HepG2 (cell line): ENCODE measurements around the gene PTEN. TPM values are rescaled to one million over a fixed set of nuclear protein-coding genes. Genes with fewer than 3 reads are reported as not detected.

Experiments used
- ELF3 ChIP-seq: IDR thresholded peaks from 2 replicates; pipeline ENCODE4 v1.6.1; 2016; ENCODE audit warnings: missing genetic modification reagents, missing compliant biosample characterization
- ESRRA ChIP-seq: sonication (generic); formaldehyde crosslinking; IDR thresholded peaks from 2 replicates; pipeline ENCODE4 v1.5.1; 2020; ENCODE audit warnings: mild to moderate bottlenecking, low read depth, missing genetic modification reagents
- FOSL1 ChIP-seq: sonication (generic); formaldehyde crosslinking; IDR thresholded peaks from 2 replicates; pipeline ENCODE4 v1.9.0; 2021; ENCODE audit warnings: missing genetic modification reagents, borderline replicate concordance
- HDAC1 ChIP-seq: sonication (generic); formaldehyde crosslinking; IDR thresholded peaks from 2 replicates; pipeline ENCODE4 v1.5.1; 2020; ENCODE audit warnings: mild to moderate bottlenecking, missing genetic modification reagents
- HNF1B ChIP-seq: sonication (generic); formaldehyde crosslinking; IDR thresholded peaks from 2 replicates; pipeline ENCODE4 v1.5.1; 2020; ENCODE audit warnings: mild to moderate bottlenecking, moderate library complexity, missing genetic modification reagents
- HNRNPK ChIP-seq: fragments of 200-400 bp; formaldehyde crosslinking; IDR thresholded peaks from 2 replicates; pipeline ENCODE4 v1.6.1; 2018; ENCODE audit warnings: low read length, low read depth, moderate library complexity, mild to moderate bottlenecking; ENCODE audit not compliant: poor library complexity, severe bottlenecking
- KLF16 ChIP-seq, 2 experiments: sonication (generic) in 1 of 2; formaldehyde crosslinking in 1 of 2; IDR thresholded peaks; 2 replicates each; pipeline versions ENCODE4 v1.6.1 to v1.8.0; 2016 to 2023; ENCODE audit warnings: missing genetic modification reagents in 2 of 2, missing compliant biosample characterization in 1 of 2
- MIER3 ChIP-seq: IDR thresholded peaks from 2 replicates; pipeline ENCODE4 v1.6.1; 2016; ENCODE audit warnings: missing compliant biosample characterization, borderline replicate concordance
- NFATC3 ChIP-seq: sonication (generic); formaldehyde crosslinking; IDR thresholded peaks from 2 replicates; pipeline ENCODE4 v1.5.1; 2020; ENCODE audit warnings: mild to moderate bottlenecking, missing genetic modification reagents
- PHF5A ChIP-seq: IDR thresholded peaks from one replicate; pipeline ENCODE4 v1.6.1; 2018; ENCODE audit warnings: low read depth, missing genetic modification reagents; ENCODE audit not compliant: unreplicated experiment
- RERE ChIP-seq: IDR thresholded peaks from 2 replicates; pipeline ENCODE4 v1.6.1; 2016; ENCODE audit warnings: low read depth, missing genetic modification reagents, missing compliant biosample characterization
- SRF ChIP-seq: IDR thresholded peaks from 2 replicates; pipeline ENCODE4 v1.6.1; 2011; ENCODE audit warnings: mild to moderate bottlenecking, low read depth, low read length, moderate library complexity
- ZBTB37 ChIP-seq: sonication (generic); formaldehyde crosslinking; IDR thresholded peaks from 2 replicates; pipeline ENCODE4 v1.4.0; 2020; ENCODE audit warnings: mild to moderate bottlenecking, missing genetic modification reagents
- ZNF24 ChIP-seq: fragments of 450-650 bp; IDR thresholded peaks from 2 replicates; pipeline ENCODE4 v1.6.1; 2017; ENCODE audit warnings: antibody characterized with exemption, mild to moderate bottlenecking
- ZNF256 ChIP-seq: sonication (generic); formaldehyde crosslinking; conservative IDR thresholded peaks from 2 replicates; pipeline ENCODE4 v1.4.0; 2020; ENCODE audit warnings: missing genetic modification reagents
- polyA plus RNA-seq, 8 experiments: library from polyadenylated mRNA; depleted of rRNA in 3 of 8; stranded (reverse) in 7 of 8; unstranded in 1 of 8; fragments of >200 nt; fragmentation: Illumina TruSeq in 4 of 8; extraction: Trizol in 4 of 8; gene quantifications; 2 replicates each; pipeline versions ENCODE4 v1.2.1 to v1.2.3, GENCODE V29; 2011 to 2016; ENCODE audit warnings: low read depth in 4 of 8, missing spikeins in 1 of 8, mixed read lengths in 1 of 8; ENCODE audit not compliant: insufficient read depth in 1 of 8
- total RNA-seq, 5 experiments: library from RNA; depleted of rRNA; stranded (reverse); fragments of >200 nt; fragmentation: Illumina TruSeq; extraction: Trizol; gene quantifications; 2 replicates each; pipeline ENCODE4 v1.2.3, GENCODE V29; 2016; ENCODE audit warnings: low read depth in 1 of 5
- TF ChIP-seq, protein P1 (sequence below): sonication (generic); formaldehyde crosslinking; IDR thresholded peaks from 2 replicates; pipeline ENCODE4 v1.4.0; 2020; ENCODE audit warnings: missing genetic modification reagents, mild to moderate bottlenecking, borderline replicate concordance

The PTEN gene
- total and polyA plus RNA-seq, 2 of the 13 experiments (the other 11 are each of a cell fraction or from before 2014, with no cell fraction given), result 30.3 to 61.3 TPM

GRCh38 chr10:87861953-87862678 is 1.3 kb upstream of the PTEN start (continued):
- TF ChIP-seq ZNF24 (peak; percentile 71; the same call in 1 of the 2 replicates), ESRRA (CRISPR knock-in tag) (peak; percentile 63; the same call in 1 of the 2 replicates), HNRNPK (no peak), ZNF256 (CRISPR knock-in tag) (no peak; the same call in 1 of the 2 replicates), FOSL1 (CRISPR knock-in tag) (no peak), SRF (peak; percentile 40; the same call in 1 of the 2 replicates), ZBTB37 (peak; percentile 61), KLF16 (CRISPR knock-in tag; IDR thresholded peaks at IDR 0.05) (peak in 1 of 2 experiments; percentile 95; a peak in 2 of 4 replicates), RERE (peak; percentile 58; the same call in 1 of the 2 replicates), ELF3 (CRISPR knock-in tag) (peak; percentile 84), HNF1B (CRISPR knock-in tag) (peak; percentile 71), PHF5A (peak; percentile 73), HDAC1 (CRISPR knock-in tag) (peak; percentile 90), MIER3 (CRISPR knock-in tag) (peak; percentile 48), NFATC3 (no peak)
- TF ChIP-seq, protein P1, sequence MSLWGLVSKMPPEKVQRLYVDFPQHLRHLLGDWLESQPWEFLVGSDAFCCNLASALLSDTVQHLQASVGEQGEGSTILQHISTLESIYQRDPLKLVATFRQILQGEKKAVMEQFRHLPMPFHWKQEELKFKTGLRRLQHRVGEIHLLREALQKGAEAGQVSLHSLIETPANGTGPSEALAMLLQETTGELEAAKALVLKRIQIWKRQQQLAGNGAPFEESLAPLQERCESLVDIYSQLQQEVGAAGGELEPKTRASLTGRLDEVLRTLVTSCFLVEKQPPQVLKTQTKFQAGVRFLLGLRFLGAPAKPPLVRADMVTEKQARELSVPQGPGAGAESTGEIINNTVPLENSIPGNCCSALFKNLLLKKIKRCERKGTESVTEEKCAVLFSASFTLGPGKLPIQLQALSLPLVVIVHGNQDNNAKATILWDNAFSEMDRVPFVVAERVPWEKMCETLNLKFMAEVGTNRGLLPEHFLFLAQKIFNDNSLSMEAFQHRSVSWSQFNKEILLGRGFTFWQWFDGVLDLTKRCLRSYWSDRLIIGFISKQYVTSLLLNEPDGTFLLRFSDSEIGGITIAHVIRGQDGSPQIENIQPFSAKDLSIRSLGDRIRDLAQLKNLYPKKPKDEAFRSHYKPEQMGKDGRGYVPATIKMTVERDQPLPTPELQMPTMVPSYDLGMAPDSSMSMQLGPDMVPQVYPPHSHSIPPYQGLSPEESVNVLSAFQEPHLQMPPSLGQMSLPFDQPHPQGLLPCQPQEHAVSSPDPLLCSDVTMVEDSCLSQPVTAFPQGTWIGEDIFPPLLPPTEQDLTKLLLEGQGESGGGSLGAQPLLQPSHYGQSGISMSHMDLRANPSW (CRISPR knock-in tag), result 0 out of 2 replicates have a peak, but pooled peaks have one; percentile 36
